ENCODE data around the gene ALG9. TPM values are rescaled to one million over a fixed set of nuclear protein-coding genes. Genes with fewer than 3 reads are reported as not detected.

The ALG9 gene
- total and polyA plus RNA-seq, 10 of the 15 experiments (the other 5 are each of a cell fraction or from before 2014, with no cell fraction given) = 10.8 to 41.6 (median 25.5) TPM

DNA sequence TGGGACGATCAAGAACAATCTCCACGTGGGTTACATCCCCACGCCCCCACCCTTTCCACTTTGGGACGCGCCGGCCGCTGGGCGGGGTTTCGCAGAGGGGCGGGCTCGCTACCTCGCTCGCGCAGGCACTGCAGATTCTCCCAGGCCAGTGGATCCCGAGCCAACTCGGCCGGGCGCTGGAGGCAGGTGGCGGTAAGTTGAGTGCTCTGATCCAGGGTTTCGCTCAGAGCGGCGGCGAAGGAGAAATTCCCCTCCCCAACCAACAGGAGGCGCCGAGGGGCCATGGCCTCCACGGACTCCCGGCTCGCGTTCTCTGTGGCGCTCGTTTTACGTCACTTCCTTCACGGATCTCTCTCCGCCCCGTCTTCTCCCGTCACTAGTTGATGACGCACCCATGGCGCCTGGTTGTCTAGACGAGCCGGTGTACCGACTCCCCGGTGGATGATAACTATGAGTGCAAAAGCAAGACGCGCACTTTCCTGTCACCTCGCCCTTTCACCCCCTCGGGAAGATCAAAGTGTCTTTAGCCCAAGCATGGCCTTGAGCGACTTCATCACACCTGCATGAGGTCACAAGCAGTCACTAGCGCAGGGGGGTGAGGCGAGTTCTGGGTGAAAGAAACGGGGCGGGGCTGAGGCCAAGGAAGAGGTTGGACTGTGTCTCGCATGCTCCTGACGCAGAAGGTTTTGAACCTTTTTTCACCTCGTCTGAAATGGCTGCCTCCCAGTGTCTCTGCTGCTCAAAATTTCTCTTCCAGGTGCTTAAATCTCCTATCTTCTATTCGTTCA lies 7.7 kb upstream of the ALG9 start, which contains the start of the genes CFAP68 and FDXACB1 (continued):
- TF ChIP-seq, protein P1, sequence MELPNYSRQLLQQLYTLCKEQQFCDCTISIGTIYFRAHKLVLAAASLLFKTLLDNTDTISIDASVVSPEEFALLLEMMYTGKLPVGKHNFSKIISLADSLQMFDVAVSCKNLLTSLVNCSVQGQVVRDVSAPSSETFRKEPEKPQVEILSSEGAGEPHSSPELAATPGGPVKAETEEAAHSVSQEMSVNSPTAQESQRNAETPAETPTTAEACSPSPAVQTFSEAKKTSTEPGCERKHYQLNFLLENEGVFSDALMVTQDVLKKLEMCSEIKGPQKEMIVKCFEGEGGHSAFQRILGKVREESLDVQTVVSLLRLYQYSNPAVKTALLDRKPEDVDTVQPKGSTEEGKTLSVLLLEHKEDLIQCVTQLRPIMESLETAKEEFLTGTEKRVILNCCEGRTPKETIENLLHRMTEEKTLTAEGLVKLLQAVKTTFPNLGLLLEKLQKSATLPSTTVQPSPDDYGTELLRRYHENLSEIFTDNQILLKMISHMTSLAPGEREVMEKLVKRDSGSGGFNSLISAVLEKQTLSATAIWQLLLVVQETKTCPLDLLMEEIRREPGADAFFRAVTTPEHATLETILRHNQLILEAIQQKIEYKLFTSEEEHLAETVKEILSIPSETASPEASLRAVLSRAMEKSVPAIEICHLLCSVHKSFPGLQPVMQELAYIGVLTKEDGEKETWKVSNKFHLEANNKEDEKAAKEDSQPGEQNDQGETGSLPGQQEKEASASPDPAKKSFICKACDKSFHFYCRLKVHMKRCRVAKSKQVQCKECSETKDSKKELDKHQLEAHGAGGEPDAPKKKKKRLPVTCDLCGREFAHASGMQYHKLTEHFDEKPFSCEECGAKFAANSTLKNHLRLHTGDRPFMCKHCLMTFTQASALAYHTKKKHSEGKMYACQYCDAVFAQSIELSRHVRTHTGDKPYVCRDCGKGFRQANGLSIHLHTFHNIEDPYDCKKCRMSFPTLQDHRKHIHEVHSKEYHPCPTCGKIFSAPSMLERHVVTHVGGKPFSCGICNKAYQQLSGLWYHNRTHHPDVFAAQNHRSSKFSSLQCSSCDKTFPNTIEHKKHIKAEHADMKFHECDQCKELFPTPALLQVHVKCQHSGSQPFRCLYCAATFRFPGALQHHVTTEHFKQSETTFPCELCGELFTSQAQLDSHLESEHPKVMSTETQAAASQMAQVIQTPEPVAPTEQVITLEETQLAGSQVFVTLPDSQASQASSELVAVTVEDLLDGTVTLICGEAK (IDR thresholded peaks at IDR 0.05; ENCODE audit: borderline replicate concordance) = peak; percentile 92
- TF ChIP-seq RELA (IDR thresholded peaks at IDR 0.05; ENCODE audit: borderline replicate concordance, partially characterized antibody) (peak; percentile 77), KDM1A (IDR thresholded peaks at IDR 0.05; ENCODE audit: borderline replicate concordance) (no peak), EED (IDR thresholded peaks at IDR 0.05; ENCODE audit: low read depth) (0 out of 2 replicates have a peak, but pooled peaks have one; percentile 11), ZBED1 (IDR thresholded peaks at IDR 0.05; ENCODE audit: borderline replicate concordance) (0 out of 2 replicates have a peak, but pooled peaks have one; percentile 34), TCF12 (IDR thresholded peaks at IDR 0.05; ENCODE audit: low read depth, low read length) (peak; percentile 27; the same call in 1 of the 2 replicates), CHD2 (IDR thresholded peaks at IDR 0.05; ENCODE audit: borderline replicate concordance, low read depth, low read length) (peak; percentile 74), RB1 (IDR thresholded peaks at IDR 0.05; ENCODE audit: borderline replicate concordance) (peak; percentile 89; the same call in 1 of the 2 replicates), FOXK2 (IDR thresholded peaks at IDR 0.05) (no peak; the same call in 1 of the 2 replicates), WRNIP1 (IDR thresholded peaks at IDR 0.05; ENCODE audit: borderline replicate concordance, low read depth, low read length) (0 out of 2 replicates have a peak, but pooled peaks have one; percentile 79), GABPA (IDR thresholded peaks at IDR 0.05; ENCODE audit: low read depth) (peak; percentile 88)
- TF ChIP-seq, protein P2, sequence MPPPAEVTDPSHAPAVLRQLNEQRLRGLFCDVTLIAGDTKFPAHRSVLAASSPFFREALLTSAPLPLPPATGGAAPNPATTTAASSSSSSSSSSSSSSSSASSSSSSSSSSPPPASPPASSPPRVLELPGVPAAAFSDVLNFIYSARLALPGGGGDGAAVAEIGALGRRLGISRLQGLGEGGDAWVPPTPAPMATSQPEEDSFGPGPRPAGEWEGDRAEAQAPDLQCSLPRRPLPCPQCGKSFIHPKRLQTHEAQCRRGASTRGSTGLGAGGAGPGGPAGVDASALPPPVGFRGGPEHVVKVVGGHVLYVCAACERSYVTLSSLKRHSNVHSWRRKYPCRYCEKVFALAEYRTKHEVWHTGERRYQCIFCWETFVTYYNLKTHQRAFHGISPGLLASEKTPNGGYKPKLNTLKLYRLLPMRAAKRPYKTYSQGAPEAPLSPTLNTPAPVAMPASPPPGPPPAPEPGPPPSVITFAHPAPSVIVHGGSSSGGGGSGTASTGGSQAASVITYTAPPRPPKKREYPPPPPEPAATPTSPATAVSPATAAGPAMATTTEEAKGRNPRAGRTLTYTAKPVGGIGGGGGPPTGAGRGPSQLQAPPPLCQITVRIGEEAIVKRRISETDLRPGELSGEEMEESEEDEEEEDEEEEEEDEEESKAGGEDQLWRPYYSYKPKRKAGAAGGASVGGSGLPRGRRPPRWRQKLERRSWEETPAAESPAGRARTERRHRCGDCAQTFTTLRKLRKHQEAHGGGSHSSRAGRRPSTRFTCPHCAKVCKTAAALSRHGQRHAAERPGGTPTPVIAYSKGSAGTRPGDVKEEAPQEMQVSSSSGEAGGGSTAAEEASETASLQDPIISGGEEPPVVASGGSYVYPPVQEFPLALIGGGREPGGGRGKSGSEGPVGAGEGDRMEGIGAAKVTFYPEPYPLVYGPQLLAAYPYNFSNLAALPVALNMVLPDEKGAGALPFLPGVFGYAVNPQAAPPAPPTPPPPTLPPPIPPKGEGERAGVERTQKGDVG (CRISPR knock-in tag; IDR thresholded peaks at IDR 0.05) = no peak
- TF ChIP-seq, protein P3, sequence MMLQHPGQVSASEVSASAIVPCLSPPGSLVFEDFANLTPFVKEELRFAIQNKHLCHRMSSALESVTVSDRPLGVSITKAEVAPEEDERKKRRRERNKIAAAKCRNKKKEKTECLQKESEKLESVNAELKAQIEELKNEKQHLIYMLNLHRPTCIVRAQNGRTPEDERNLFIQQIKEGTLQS (IDR thresholded peaks at IDR 0.05; ENCODE audit: borderline replicate concordance, extremely low read depth, low read depth, low read length) = peak; percentile 72; the same call in 1 of the 2 replicates

All from GM12878 (cell line).